Measurements from ENCODE around the gene TAF7.
"Not testable (repeated sequence)": the region's sequence is repeated elsewhere in the genome, so short reads cannot be mapped to it uniquely, and the experiment has no call there.

TAF7 gene

GRCh38 chr5:141340781-141341354 is 20.3 kb upstream of the TAF7 start:
- not testable (repeated sequence) for DNase-seq (ENCODE audit: extremely low read depth in 1 of 2, low read depth in 1 of 2)

GRCh38 chr5:141338538-141339306 is 18.1 kb upstream of the TAF7 start, which contains the start of gene PCDHGA2:
Gene PCDHGA2 (plus strand): TSS chr5:141338760.
- no peak for DNase-seq (ENCODE audit: extremely low read depth in 1 of 2, low read depth in 1 of 2)

- DNase-seq (ENCODE audit: extremely low read depth in 1 of 2, low read depth in 1 of 2): not testable (repeated sequence)
Observed at GRCh38 chr5:141332571-141332970, 12.0 kb upstream of the TAF7 start.

GRCh38 chr5:141330299-141331080 is 9.9 kb upstream of the TAF7 start, which contains the start of gene PCDHGA1:
Gene PCDHGA1 (plus strand): TSS chr5:141330514.
- no peak for DNase-seq (ENCODE audit: extremely low read depth in 1 of 2, low read depth in 1 of 2)

- DNase-seq (ENCODE audit: extremely low read depth in 1 of 2, low read depth in 1 of 2): no peak
Observed at GRCh38 chr5:141328231-141328630, 7.6 kb upstream of the TAF7 start.

GRCh38 chr5:141326088-141326854 is 5.7 kb upstream of the TAF7 start:
- DNase-seq (ENCODE audit: extremely low read depth in 1 of 2, low read depth in 1 of 2): peak; percentile 26 to 49

GRCh38 chr5:141322261-141322660 is 1.7 kb upstream of the TAF7 start:
- no peak for DNase-seq (ENCODE audit: extremely low read depth in 1 of 2, low read depth in 1 of 2)

GRCh38 chr5:141319699-141320098 is 885 bp downstream of the TAF7 start:
- DNase-seq (ENCODE audit: extremely low read depth in 1 of 2, low read depth in 1 of 2): no peak

GRCh38 chr5:141319202-141319601 is 1.4 kb downstream of the TAF7 start:
- no peak for DNase-seq (ENCODE audit: extremely low read depth in 1 of 2, low read depth in 1 of 2)

GRCh38 chr5:141316963-141317362 is 3.6 kb downstream of the TAF7 start:
- not testable (repeated sequence) for DNase-seq (ENCODE audit: extremely low read depth in 1 of 2, low read depth in 1 of 2)

GRCh38 chr5:141313711-141314110 is 6.9 kb downstream of the TAF7 start:
- DNase-seq (ENCODE audit: extremely low read depth in 1 of 2, low read depth in 1 of 2): no peak

GRCh38 chr5:141306630-141307029 is 14.0 kb downstream of the TAF7 start:
- no peak for DNase-seq (ENCODE audit: extremely low read depth in 1 of 2, low read depth in 1 of 2)

- DNase-seq (ENCODE audit: extremely low read depth in 1 of 2, low read depth in 1 of 2): no peak
Observed at GRCh38 chr5:141303756-141304155, 16.8 kb downstream of the TAF7 start, which contains the start of gene SLC25A2. Gene SLC25A2 (minus strand): TSS chr5:141304049. CDS start chr5:141303865, 184 bp downstream.

GRCh38 chr5:141298376-141298775 is 22.2 kb downstream of the TAF7 start:
- DNase-seq (ENCODE audit: extremely low read depth in 1 of 2, low read depth in 1 of 2): no peak

- DNase-seq (ENCODE audit: extremely low read depth in 1 of 2, low read depth in 1 of 2): no peak
Observed at GRCh38 chr5:141272906-141273305, 47.7 kb downstream of the TAF7 start.

- DNase-seq (ENCODE audit: extremely low read depth in 1 of 2, low read depth in 1 of 2): no peak
Observed at GRCh38 chr5:141269195-141269594, 51.4 kb downstream of the TAF7 start.

All from activated CD8-positive, alpha-beta memory T cell treated with anti-CD3 and anti-CD28 coated beads for 1 hour (primary cell).